Right atrium auricular region (tissue), 2 donors: ENCODE results near the gene URB1. TPM values are rescaled to one million over a fixed set of nuclear protein-coding genes. Genes with fewer than 3 reads are reported as not detected.

Source experiments
- DNase-seq: peaks from one replicate; pipeline ENCODE4 v3.0.0-alpha.2; 2019; ENCODE audit warnings: low spot score
- H3K27ac ChIP-seq, 2 donors: fragments of 200-600 bp; sonication (generic); 1 replicate in 1 of 2; 2 replicates in 1 of 2; pipeline ENCODE4 v1.5.1; 2016 to 2019
- H3K27me3 ChIP-seq, 2 donors: fragments of 200-600 bp; sonication (generic); one replicate each; pipeline versions ENCODE4 v1.5.1 to v1.6.0; 2017 to 2019
- H3K36me3 ChIP-seq: fragments of 200-600 bp; sonication (generic); one replicate; pipeline ENCODE4 v1.5.1; 2016
- H3K4me1 ChIP-seq, 2 donors: fragments of 200-600 bp; sonication (generic); one replicate each; pipeline versions ENCODE4 v1.5.1 to v1.6.0; 2017 to 2019
- H3K4me3 ChIP-seq, 2 donors: fragments of 200-600 bp; sonication (generic); 1 replicate in 1 of 2; 2 replicates in 1 of 2; pipeline ENCODE4 v1.5.1; 2017 to 2019; ENCODE audit warnings: mild to moderate bottlenecking in 1 of 2, moderate library complexity in 1 of 2
- H3K9me3 ChIP-seq, 2 donors: fragments of 200-600 bp; sonication (generic); one replicate each; pipeline ENCODE4 v1.5.1; 2019
- CTCF ChIP-seq, 2 donors: fragments of 200-600 bp; sonication (generic); IDR thresholded peaks; one replicate each; pipeline ENCODE4 v1.5.1; 2019; ENCODE audit warnings: antibody characterized with exemption in 2 of 2
- total RNA-seq, 2 donors: library from RNA; depleted of rRNA; stranded (reverse); fragments of >200 nt; gene quantifications; one replicate each; pipeline ENCODE4 v1.1.0, GENCODE V29; 2016

URB1 gene
- total RNA-seq, 2 donors from 2014 or later = 8.6 to 12.2 TPM

- TF ChIP-seq CTCF (IDR thresholded peaks at IDR 0.05) = no peak
- H3K36me3 ChIP-seq = peaks cover 19% of the 10 kb centered on the region
- no peaks in the 10 kb centered on the region for H3K27me3 ChIP-seq
- H3K4me1 ChIP-seq = peaks cover 5 to 63% of the 10 kb centered on the region in 2 donors
- H3K27ac ChIP-seq = peak overlapping the region; percentile 99
- no peak for DNase-seq
- peak overlapping the region; percentile 72 to 80 for H3K4me3 ChIP-seq
- no peaks in the 10 kb centered on the region for H3K9me3 ChIP-seq
Observed at GRCh38 chr21:32413697-32414578, 21.1 kb upstream of the URB1 start.

GRCh38 chr21:32413015-32413504, 20.2 kb upstream of the URB1 start:
- Histone ChIP-seq H3K36me3 (peaks cover 12% of the 10 kb centered on the region), H3K4me3 (peak overlapping the region; percentile 72 to 80), H3K27me3 (no peaks in the 10 kb centered on the region), H3K9me3 (no peaks in the 10 kb centered on the region), H3K27ac (peak overlapping the region; percentile 99), H3K4me1 (peaks cover 5 to 55% of the 10 kb centered on the region in 2 donors)
- no peak for TF ChIP-seq CTCF (IDR thresholded peaks at IDR 0.05)
- peak; percentile 79 for DNase-seq

- no peaks in the 10 kb centered on the region for H3K27me3 ChIP-seq
- TF ChIP-seq CTCF (IDR thresholded peaks at IDR 0.05) = peak; percentile 15 to 55
- peak within 1 kb of the TSS; percentile 99 for H3K27ac ChIP-seq
- no peaks in the 10 kb centered on the region for H3K9me3 ChIP-seq
- no peak for DNase-seq
- H3K4me3 ChIP-seq = peak within 1 kb of the TSS; percentile 72 to 80
- peaks cover 6% of the 10 kb centered on the region for H3K36me3 ChIP-seq
- H3K4me1 ChIP-seq = peaks cover 5 to 52% of the 10 kb centered on the region in 2 donors
Observed at GRCh38 chr21:32412162-32413014, 19.6 kb upstream of the URB1 start, which contains the start of gene EVA1C. TSS of gene EVA1C (plus strand) at chr21:32412706. CDS start at chr21:32412854, 148 bp downstream.

- peak; percentile 96 for DNase-seq
- H3K36me3 ChIP-seq = no peaks in the 10 kb centered on the region
- H3K4me1 ChIP-seq = peaks cover 5 to 50% of the 10 kb centered on the region in 2 donors
- peak overlapping the region; percentile 72 to 80 for H3K4me3 ChIP-seq
- H3K9me3 ChIP-seq = no peaks in the 10 kb centered on the region
- no peaks in the 10 kb centered on the region for H3K27me3 ChIP-seq
- H3K27ac ChIP-seq = peak overlapping the region; percentile 99
- TF ChIP-seq CTCF (IDR thresholded peaks at IDR 0.05) = no peak
Observed at GRCh38 chr21:32411350-32412161, 18.7 kb upstream of the URB1 start.

GRCh38 chr21:32410916-32411315, 18.1 kb upstream of the URB1 start:
- Histone ChIP-seq H3K27ac (peak overlapping the region; percentile 99), H3K9me3 (no peaks in the 10 kb centered on the region), H3K4me3 (peak overlapping the region; percentile 72 to 80), H3K27me3 (no peaks in the 10 kb centered on the region), H3K36me3 (no peaks in the 10 kb centered on the region), H3K4me1 (peaks cover 5 to 46% of the 10 kb centered on the region in 2 donors)
- DNase-seq = no peak
- TF ChIP-seq CTCF (IDR thresholded peaks at IDR 0.05) = no peak
